Sigmoid colon (tissue), 7 donors: ENCODE measurements around the gene PNPLA1. TPM values are rescaled to one million over a fixed set of nuclear protein-coding genes. Genes with fewer than 3 reads are reported as not detected.

Experiments
- DNase-seq: peaks from one replicate; pipeline ENCODE4 v3.0.0-alpha.2; 2019
- H3K27ac ChIP-seq, 4 donors: fragments of 200-600 bp; sonication (generic); one replicate each; pipeline ENCODE4 v1.5.1; 2016 to 2019; ENCODE audit warnings: mild to moderate bottlenecking in 1 of 4
- H3K27me3 ChIP-seq, 3 donors: fragments of 200-600 bp; sonication (generic); one replicate each; pipeline ENCODE4 v1.5.1; 2019; ENCODE audit warnings: mild to moderate bottlenecking in 1 of 3
- H3K36me3 ChIP-seq, 4 donors: fragments of 200-600 bp; sonication (generic); one replicate each; pipeline ENCODE4 v1.5.1; 2016 to 2019
- H3K4me1 ChIP-seq, 4 donors: fragments of 200-600 bp; sonication (generic); one replicate each; pipeline ENCODE4 v1.5.1; 2017 to 2019
- H3K4me3 ChIP-seq, 4 donors: fragments of 200-600 bp; sonication (generic); one replicate each; pipeline ENCODE4 v1.5.1; 2017 to 2019; ENCODE audit warnings: mild to moderate bottlenecking in 2 of 4, moderate library complexity in 1 of 4
- H3K9me3 ChIP-seq, 4 donors: fragments of 200-600 bp in 3 of 4; sonication (generic) in 3 of 4; one replicate each; pipeline versions ENCODE4 v1.5.1 to v1.6.1; 2013 to 2019
- EP300 ChIP-seq, 4 donors: sonication (generic); formaldehyde crosslinking; IDR thresholded peaks; one replicate each; pipeline ENCODE4 v1.6.1; 2017; ENCODE audit warnings: antibody characterized with exemption in 4 of 4
- POLR2A ChIP-seq, 2 donors: fragments of 450-650 bp; IDR thresholded peaks; one replicate each; pipeline ENCODE4 v1.6.1; 2016; ENCODE audit warnings: antibody characterized with exemption in 2 of 2, mild to moderate bottlenecking in 2 of 2, moderate library complexity in 2 of 2
- POLR2AphosphoS5 ChIP-seq, 4 donors: sonication (generic); formaldehyde crosslinking; IDR thresholded peaks; one replicate each; pipeline ENCODE4 v1.6.1; 2017; ENCODE audit warnings: antibody characterized with exemption in 4 of 4
- WGBS, 2 donors: extraction: QIAGEN DNeasy Blood & Tissue Kit; methylation state at CpG; one replicate each; pipeline ENCODE4 v1.1.7; 2013; 5-methylcytosine and 5-hydroxymethylcytosine counted together
- intact Hi-C: fragments of 100-400 bp; cut with DNase I; formaldehyde crosslinking; loops from one replicate; pipeline ENCODE4 v1.15.1; 2023
- polyA plus RNA-seq, 3 donors: library from polyadenylated mRNA; stranded (reverse); fragments of 200-250 nt; gene quantifications; one replicate each; pipeline ENCODE4 v1.2.3, GENCODE V29; 2013
- total RNA-seq, 4 donors: library from RNA; depleted of rRNA; stranded (reverse); fragments of >200 nt; gene quantifications; one replicate each; pipeline ENCODE4 v1.1.0, GENCODE V29; 2016
- TF ChIP-seq, protein P1 (sequence below), 4 experiments: fragments of 450-650 bp in 3 of 4; fragments of 200-600 bp in 1 of 4; IDR thresholded peaks; one replicate each; pipeline ENCODE4 v1.5.1; 2016 to 2019; ENCODE audit warnings: antibody characterized with exemption in 4 of 4, mild to moderate bottlenecking in 3 of 4, moderate library complexity in 2 of 4
- donor health status: healthy with polysubstance abuse.
- donor health status: Bipolar disorder and iron deficiency.
- donor health status: healthy.

PNPLA1 gene
- total and polyA plus RNA-seq, 7 donors: 0.20 to 0.46 TPM; not detected in 5

GRCh38 chr6:36230371-36230770, 39.5 kb upstream of the PNPLA1 start:
- intact Hi-C loops: no loop called here
- Histone ChIP-seq H3K36me3 (peaks cover 19 to 90% (median 46%) of the 10 kb centered on the region in 4 donors), H3K9me3 (no peaks in the 10 kb centered on the region), H3K4me1 (no peaks in the 10 kb centered on the region), H3K27me3 (no peaks in the 10 kb centered on the region), H3K4me3 (no peak overlapping the region), H3K27ac (no peak overlapping the region)
- DNase-seq: no peak
- TF ChIP-seq EP300 (IDR thresholded peaks at IDR 0.05) (no peak), POLR2AphosphoS5 (IDR thresholded peaks at IDR 0.05) (no peak), POLR2A (IDR thresholded peaks at IDR 0.05) (no peak)
- TF ChIP-seq, protein P1, sequence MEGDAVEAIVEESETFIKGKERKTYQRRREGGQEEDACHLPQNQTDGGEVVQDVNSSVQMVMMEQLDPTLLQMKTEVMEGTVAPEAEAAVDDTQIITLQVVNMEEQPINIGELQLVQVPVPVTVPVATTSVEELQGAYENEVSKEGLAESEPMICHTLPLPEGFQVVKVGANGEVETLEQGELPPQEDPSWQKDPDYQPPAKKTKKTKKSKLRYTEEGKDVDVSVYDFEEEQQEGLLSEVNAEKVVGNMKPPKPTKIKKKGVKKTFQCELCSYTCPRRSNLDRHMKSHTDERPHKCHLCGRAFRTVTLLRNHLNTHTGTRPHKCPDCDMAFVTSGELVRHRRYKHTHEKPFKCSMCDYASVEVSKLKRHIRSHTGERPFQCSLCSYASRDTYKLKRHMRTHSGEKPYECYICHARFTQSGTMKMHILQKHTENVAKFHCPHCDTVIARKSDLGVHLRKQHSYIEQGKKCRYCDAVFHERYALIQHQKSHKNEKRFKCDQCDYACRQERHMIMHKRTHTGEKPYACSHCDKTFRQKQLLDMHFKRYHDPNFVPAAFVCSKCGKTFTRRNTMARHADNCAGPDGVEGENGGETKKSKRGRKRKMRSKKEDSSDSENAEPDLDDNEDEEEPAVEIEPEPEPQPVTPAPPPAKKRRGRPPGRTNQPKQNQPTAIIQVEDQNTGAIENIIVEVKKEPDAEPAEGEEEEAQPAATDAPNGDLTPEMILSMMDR (IDR thresholded peaks at IDR 0.05): no peak
- 90 to 93% methylated on average over 11 of the region's 11 CpGs for WGBS, 2 donors

DNA sequence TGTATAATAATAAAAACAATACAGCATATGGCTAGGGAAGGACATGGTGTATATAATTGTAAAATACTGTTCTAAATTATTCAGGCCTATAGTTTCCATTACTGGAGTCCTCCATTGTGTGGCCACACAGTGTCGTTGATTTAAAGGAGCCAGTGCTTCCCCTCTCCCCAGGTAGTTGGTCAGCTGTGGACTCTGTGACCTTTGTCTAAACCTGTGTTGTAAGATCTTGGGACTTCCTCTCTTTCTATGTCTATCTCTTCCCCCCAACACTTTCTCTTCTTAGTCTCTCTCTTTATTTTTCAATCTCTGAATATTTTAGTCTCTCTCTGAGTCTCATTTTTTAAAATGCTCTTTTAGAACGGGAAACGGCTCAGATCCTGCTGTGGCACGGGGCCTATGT, 37.7 kb upstream of the PNPLA1 start:
- H3K9me3 ChIP-seq: no peaks in the 10 kb centered on the region
- H3K27ac ChIP-seq: no peak overlapping the region
- H3K27me3 ChIP-seq: no peaks in the 10 kb centered on the region
- TF ChIP-seq POLR2A (IDR thresholded peaks at IDR 0.05) (no peak), EP300 (IDR thresholded peaks at IDR 0.05) (no peak), POLR2AphosphoS5 (IDR thresholded peaks at IDR 0.05) (no peak)
- TF ChIP-seq, protein P1 (IDR thresholded peaks at IDR 0.05): no peak
- peaks cover 19 to 73% (median 42%) of the 10 kb centered on the region in 4 donors for H3K36me3 ChIP-seq
- 61 to 78% methylated on average over 4 of the region's 4 CpGs for WGBS, 2 donors
- DNase-seq: peak; percentile 8
- H3K4me3 ChIP-seq: no peak overlapping the region
- no peaks in the 10 kb centered on the region for H3K4me1 ChIP-seq
- intact Hi-C loops: no loop called here

DNA sequence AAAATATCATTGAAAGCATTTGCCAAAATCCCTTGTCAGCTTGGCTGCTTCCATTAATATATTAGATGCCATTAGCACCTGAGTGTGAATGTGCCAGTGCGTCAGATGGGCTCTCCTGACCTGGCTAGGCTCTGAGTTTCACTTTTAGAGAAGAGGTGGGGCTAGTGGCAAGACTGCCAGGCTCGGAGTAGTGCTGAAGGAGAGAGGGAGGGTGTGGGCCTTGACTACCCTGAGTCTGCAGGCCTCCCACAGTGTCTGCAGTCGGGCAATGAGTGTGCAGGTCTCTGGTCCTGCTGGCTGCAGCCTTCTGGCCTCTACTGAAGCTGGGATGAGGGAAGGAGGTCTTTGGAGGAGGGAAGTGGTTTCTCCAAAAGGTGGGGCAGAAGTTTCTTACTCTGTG, 34.6 kb upstream of the PNPLA1 start:
- Histone ChIP-seq H3K9me3 (no peaks in the 10 kb centered on the region), H3K27ac (no peak overlapping the region), H3K27me3 (no peaks in the 10 kb centered on the region), H3K36me3 (peaks cover 6 to 43% (median 16%) of the 10 kb centered on the region in 4 donors), H3K4me1 (no peaks in the 10 kb centered on the region), H3K4me3 (no peak overlapping the region)
- intact Hi-C loops: no loop called here
- DNase-seq: peak; percentile 41
- WGBS, 2 donors: 16 to 44% methylated on average over 3 of the region's 3 CpGs
- TF ChIP-seq POLR2A (IDR thresholded peaks at IDR 0.05): no peak
- TF ChIP-seq POLR2AphosphoS5 (IDR thresholded peaks at IDR 0.05): no peak
- TF ChIP-seq, protein P1 (IDR thresholded peaks at IDR 0.05): no peak
- TF ChIP-seq EP300 (IDR thresholded peaks at IDR 0.05): no peak

GRCh38 chr6:36235862-36236261, 34.0 kb upstream of the PNPLA1 start:
- Histone ChIP-seq H3K4me1 (no peaks in the 10 kb centered on the region), H3K27ac (no peak overlapping the region), H3K9me3 (no peaks in the 10 kb centered on the region), H3K36me3 (peaks cover under 1 to 37% (median 11%) of the 10 kb centered on the region in 4 donors), H3K27me3 (no peaks in the 10 kb centered on the region), H3K4me3 (no peak overlapping the region)
- intact Hi-C loops: no loop called here
- TF ChIP-seq, protein P1 (IDR thresholded peaks at IDR 0.05): no peak
- TF ChIP-seq POLR2AphosphoS5 (IDR thresholded peaks at IDR 0.05) (no peak), EP300 (IDR thresholded peaks at IDR 0.05) (no peak), POLR2A (IDR thresholded peaks at IDR 0.05) (no peak)
- DNase-seq: no peak
- 96 to 97% methylated on average over 17 of the region's 17 CpGs for WGBS, 2 donors

DNA sequence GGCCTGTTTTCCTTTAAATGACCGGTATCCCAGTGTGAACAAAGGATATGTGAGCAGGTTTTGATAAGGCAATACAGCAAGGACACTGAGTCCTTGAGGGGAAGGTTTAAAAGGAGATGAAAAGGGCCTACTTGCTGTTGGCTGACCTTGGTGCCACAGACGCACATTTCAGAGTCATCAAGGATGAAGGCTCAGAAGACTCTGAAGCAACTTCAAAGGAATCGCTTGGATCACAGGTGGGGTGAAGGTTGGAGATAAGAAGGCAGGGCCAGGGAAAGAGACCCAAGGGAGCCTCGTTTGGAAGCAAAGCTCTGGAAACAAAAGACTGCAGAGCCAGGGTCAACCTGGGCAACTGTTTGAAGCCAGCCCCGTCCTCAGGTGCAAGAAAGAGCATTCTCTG, 30.1 kb upstream of the PNPLA1 start:
- no peaks in the 10 kb centered on the region for H3K36me3 ChIP-seq
- intact Hi-C loops: no loop called here
- TF ChIP-seq, protein P1 (IDR thresholded peaks at IDR 0.05): no peak
- TF ChIP-seq POLR2AphosphoS5 (IDR thresholded peaks at IDR 0.05) (no peak), EP300 (IDR thresholded peaks at IDR 0.05) (no peak), POLR2A (IDR thresholded peaks at IDR 0.05) (no peak)
- H3K9me3 ChIP-seq: no peaks in the 10 kb centered on the region
- no peaks in the 10 kb centered on the region for H3K4me1 ChIP-seq
- DNase-seq: no peak
- H3K27me3 ChIP-seq: no peaks in the 10 kb centered on the region
- 78 to 84% methylated on average over 5 of the region's 5 CpGs for WGBS, 2 donors
- H3K27ac ChIP-seq: no peak overlapping the region
- no peak overlapping the region for H3K4me3 ChIP-seq
